GM12878 (cell line): Measurements from ENCODE around the gene SNAPC4. TPM values are rescaled to one million over a fixed set of nuclear protein-coding genes. Genes with fewer than 3 reads are reported as not detected.
A peak's percentile ranks its signal among the peaks of the same experiment; 100 is the strongest.

ENCODE experiments used
- BCL11A ChIP-seq: IDR thresholded peaks from 2 replicates; pipeline ENCODE4 v1.6.1; 2011; ENCODE audit warnings: low read depth, low read length
- BMI1 ChIP-seq: fragments of 450-650 bp; IDR thresholded peaks from 2 replicates; pipeline ENCODE4 v1.6.1; 2016; ENCODE audit warnings: mild to moderate bottlenecking, moderate library complexity, borderline replicate concordance
- CBX5 ChIP-seq: sonication (generic); IDR thresholded peaks from 2 replicates; pipeline ENCODE4 v1.6.1; 2016; ENCODE audit warnings: low read depth, moderate library complexity, mild to moderate bottlenecking, inconsistent platforms
- CHD1 ChIP-seq: IDR thresholded peaks from 2 replicates; pipeline ENCODE4 v1.6.1; 2012; ENCODE audit warnings: low read depth, low read length, improper control_type of control experiment
- CHD2 ChIP-seq: IDR thresholded peaks from 2 replicates; pipeline ENCODE4 v1.6.1; 2011; ENCODE audit warnings: low read depth, low read length, improper control_type of control experiment, borderline replicate concordance
- FOS ChIP-seq: IDR thresholded peaks from 3 replicates; pipeline ENCODE4 v1.6.1; 2011; ENCODE audit warnings: borderline replicate concordance; ENCODE audit not compliant: insufficient read length; ENCODE audit errors: extremely low read depth
- JUNB ChIP-seq: IDR thresholded peaks from 2 replicates; pipeline ENCODE4 v1.6.1; 2016; ENCODE audit warnings: antibody characterized with exemption, mild to moderate bottlenecking
- NFIC ChIP-seq: IDR thresholded peaks from 2 replicates; pipeline ENCODE4 v1.6.1; 2012; ENCODE audit warnings: low read depth, mild to moderate bottlenecking, inconsistent platforms, low read length, moderate library complexity
- NFXL1 ChIP-seq: fragments of 450-650 bp; IDR thresholded peaks from 2 replicates; pipeline ENCODE4 v1.6.1; 2017; ENCODE audit warnings: antibody characterized with exemption, mild to moderate bottlenecking, borderline replicate concordance
- NR2C2 ChIP-seq: IDR thresholded peaks from 2 replicates; pipeline ENCODE4 v1.6.1; 2011; ENCODE audit warnings: borderline replicate concordance, low read depth; ENCODE audit not compliant: control insufficient read depth, insufficient read length
- PAX8 ChIP-seq: fragments of 450-650 bp; IDR thresholded peaks from 2 replicates; pipeline ENCODE4 v1.6.1; 2017; ENCODE audit warnings: mild to moderate bottlenecking, moderate library complexity
- PML ChIP-seq: IDR thresholded peaks from 2 replicates; pipeline ENCODE4 v1.6.1; 2012; ENCODE audit warnings: low read length, inconsistent platforms
- POLR2AphosphoS2 ChIP-seq: IDR thresholded peaks from 2 replicates; pipeline ENCODE4 v1.6.1; 2011; ENCODE audit warnings: low read depth, mild to moderate bottlenecking, low read length, improper control_type of control experiment, moderate library complexity
- POU2F2 ChIP-seq: IDR thresholded peaks from 3 replicates; pipeline ENCODE4 v1.6.1; 2011; ENCODE audit warnings: low read depth, mild to moderate bottlenecking, low read length, borderline replicate concordance
- SREBF1 ChIP-seq: IDR thresholded peaks from 2 replicates; pipeline ENCODE4 v1.6.1; 2012; ENCODE audit warnings: mild to moderate bottlenecking, low read length
- STAT3 ChIP-seq: IDR thresholded peaks from 2 replicates; pipeline ENCODE4 v1.6.1; 2011; ENCODE audit warnings: low read depth, low read length, improper control_type of control experiment
- TCF3 ChIP-seq: IDR thresholded peaks from 2 replicates; pipeline ENCODE4 v1.6.1; 2012; ENCODE audit warnings: low read depth, mild to moderate bottlenecking, low read length, borderline replicate concordance; ENCODE audit not compliant: insufficient read depth
- YY1 ChIP-seq: IDR thresholded peaks from 2 replicates; pipeline ENCODE4 v1.6.1; 2011; ENCODE audit warnings: low read depth, mild to moderate bottlenecking, low read length
- polyA plus RNA-seq, 11 experiments: library from polyadenylated mRNA; depleted of rRNA in 4 of 11; unstranded in 6 of 11; stranded (reverse) in 5 of 11; fragments of >200 nt; fragmentation: Nextera tagmentation in 4 of 11; fragmentation: Illumina TruSeq in 1 of 11; extraction: Ambion mirVana in 4 of 11; extraction: Trizol in 1 of 11; gene quantifications; 1 replicate in 1 of 11; 2 replicates in 10 of 11; pipeline versions ENCODE4 v1.2.1 to v1.2.3, GENCODE V29; 2011 to 2016; ENCODE audit warnings: inconsistent platforms in 2 of 11, missing spikeins in 2 of 11, low read depth in 1 of 11
- total RNA-seq, 4 experiments: library from RNA; depleted of rRNA in 3 of 4; stranded (reverse); fragments of >200 nt in 3 of 4; fragmentation: Illumina TruSeq in 1 of 4; extraction: Trizol in 1 of 4; gene quantifications; 2 replicates each; pipeline versions ENCODE4 v1.2.1 to v1.2.3, GENCODE V29; 2013 to 2021
- TF ChIP-seq, protein P1 (sequence below): fragments of 450-650 bp; formaldehyde crosslinking; IDR thresholded peaks from 2 replicates; pipeline ENCODE4 v1.4.0; 2022; ENCODE audit warnings: mild to moderate bottlenecking, moderate library complexity
- TF ChIP-seq, protein P2 (sequence below): IDR thresholded peaks from 2 replicates; pipeline ENCODE4 v1.6.1; 2012; ENCODE audit warnings: low read depth, low read length, improper control_type of control experiment
- TF ChIP-seq, protein P3 (sequence below): fragments of 450-650 bp; IDR thresholded peaks from 2 replicates; pipeline ENCODE4 v1.6.1; 2018; ENCODE audit warnings: mild to moderate bottlenecking, low read depth, moderate library complexity; ENCODE audit not compliant: partially characterized antibody

SNAPC4 gene
- total and polyA plus RNA-seq, 10 of the 15 experiments (the other 5 are each of a cell fraction or from before 2014, with no cell fraction given) = 0.42 to 19.8 (median 7.0) TPM

DNA sequence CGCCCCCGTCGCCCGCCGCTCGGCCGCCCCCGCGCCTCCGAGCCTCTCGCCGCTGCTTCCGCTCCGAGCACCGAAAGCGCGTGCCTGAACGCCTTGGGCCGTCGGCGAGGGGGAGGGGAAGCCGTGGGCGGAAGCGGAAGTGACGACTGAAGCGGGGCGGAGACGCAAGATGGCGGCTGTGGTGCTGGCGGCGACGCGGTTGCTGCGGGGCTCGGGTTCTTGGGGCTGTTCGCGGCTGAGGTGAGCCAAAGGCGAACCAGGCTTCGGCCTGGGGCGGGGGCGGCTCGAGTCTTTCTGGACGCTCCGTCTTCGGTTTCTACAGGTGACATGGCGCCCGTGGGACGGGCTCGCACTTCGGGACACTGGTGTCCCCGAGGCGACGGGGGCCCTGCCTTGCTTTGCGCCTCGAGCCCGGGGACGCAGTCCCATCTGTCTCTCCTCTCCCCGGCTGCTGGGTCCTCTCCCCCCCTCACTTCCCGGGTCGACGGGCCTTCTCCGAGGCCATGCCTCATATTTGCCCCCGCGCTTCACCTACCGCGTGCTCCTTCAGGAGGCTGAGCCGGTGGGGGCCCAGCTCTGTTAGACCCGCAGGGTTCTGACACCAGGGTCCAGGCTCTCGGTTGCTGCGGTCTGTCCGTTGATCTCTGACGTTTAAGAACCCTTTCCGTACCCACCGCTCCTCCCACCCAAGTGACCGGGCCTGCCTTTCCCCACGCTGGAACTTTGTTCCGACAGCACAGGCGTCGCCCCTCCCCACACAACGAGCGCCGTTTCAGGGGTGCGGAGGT is 10.7 kb upstream of the SNAPC4 start, which contains the start of the genes ENTR1 and PMPCA (continued):
- TF ChIP-seq, protein P1, sequence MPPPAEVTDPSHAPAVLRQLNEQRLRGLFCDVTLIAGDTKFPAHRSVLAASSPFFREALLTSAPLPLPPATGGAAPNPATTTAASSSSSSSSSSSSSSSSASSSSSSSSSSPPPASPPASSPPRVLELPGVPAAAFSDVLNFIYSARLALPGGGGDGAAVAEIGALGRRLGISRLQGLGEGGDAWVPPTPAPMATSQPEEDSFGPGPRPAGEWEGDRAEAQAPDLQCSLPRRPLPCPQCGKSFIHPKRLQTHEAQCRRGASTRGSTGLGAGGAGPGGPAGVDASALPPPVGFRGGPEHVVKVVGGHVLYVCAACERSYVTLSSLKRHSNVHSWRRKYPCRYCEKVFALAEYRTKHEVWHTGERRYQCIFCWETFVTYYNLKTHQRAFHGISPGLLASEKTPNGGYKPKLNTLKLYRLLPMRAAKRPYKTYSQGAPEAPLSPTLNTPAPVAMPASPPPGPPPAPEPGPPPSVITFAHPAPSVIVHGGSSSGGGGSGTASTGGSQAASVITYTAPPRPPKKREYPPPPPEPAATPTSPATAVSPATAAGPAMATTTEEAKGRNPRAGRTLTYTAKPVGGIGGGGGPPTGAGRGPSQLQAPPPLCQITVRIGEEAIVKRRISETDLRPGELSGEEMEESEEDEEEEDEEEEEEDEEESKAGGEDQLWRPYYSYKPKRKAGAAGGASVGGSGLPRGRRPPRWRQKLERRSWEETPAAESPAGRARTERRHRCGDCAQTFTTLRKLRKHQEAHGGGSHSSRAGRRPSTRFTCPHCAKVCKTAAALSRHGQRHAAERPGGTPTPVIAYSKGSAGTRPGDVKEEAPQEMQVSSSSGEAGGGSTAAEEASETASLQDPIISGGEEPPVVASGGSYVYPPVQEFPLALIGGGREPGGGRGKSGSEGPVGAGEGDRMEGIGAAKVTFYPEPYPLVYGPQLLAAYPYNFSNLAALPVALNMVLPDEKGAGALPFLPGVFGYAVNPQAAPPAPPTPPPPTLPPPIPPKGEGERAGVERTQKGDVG (CRISPR knock-in tag) = no peak
- TF ChIP-seq CHD1 (no peak), NFXL1 (no peak), PAX8 (no peak), FOS (no peak), YY1 (peak; percentile 99), TCF3 (peak; percentile 44; the same call in 1 of the 2 replicates), BMI1 (no peak), POLR2AphosphoS2 (peak; percentile 91), CBX5 (no peak), CHD2 (peak; percentile 93), SREBF1 (no peak), POU2F2 (peak; percentile 67; the same call in 2 of the 3 replicates), STAT3 (no peak), PML (peak; percentile 67; the same call in 1 of the 2 replicates), NR2C2 (no peak), JUNB (no peak), NFIC (no peak), BCL11A (0 out of 2 replicates have a peak, but pooled peaks have one; percentile 9)
- TF ChIP-seq, protein P2, sequence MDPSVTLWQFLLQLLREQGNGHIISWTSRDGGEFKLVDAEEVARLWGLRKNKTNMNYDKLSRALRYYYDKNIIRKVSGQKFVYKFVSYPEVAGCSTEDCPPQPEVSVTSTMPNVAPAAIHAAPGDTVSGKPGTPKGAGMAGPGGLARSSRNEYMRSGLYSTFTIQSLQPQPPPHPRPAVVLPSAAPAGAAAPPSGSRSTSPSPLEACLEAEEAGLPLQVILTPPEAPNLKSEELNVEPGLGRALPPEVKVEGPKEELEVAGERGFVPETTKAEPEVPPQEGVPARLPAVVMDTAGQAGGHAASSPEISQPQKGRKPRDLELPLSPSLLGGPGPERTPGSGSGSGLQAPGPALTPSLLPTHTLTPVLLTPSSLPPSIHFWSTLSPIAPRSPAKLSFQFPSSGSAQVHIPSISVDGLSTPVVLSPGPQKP = peak; percentile 88
- TF ChIP-seq, protein P3, sequence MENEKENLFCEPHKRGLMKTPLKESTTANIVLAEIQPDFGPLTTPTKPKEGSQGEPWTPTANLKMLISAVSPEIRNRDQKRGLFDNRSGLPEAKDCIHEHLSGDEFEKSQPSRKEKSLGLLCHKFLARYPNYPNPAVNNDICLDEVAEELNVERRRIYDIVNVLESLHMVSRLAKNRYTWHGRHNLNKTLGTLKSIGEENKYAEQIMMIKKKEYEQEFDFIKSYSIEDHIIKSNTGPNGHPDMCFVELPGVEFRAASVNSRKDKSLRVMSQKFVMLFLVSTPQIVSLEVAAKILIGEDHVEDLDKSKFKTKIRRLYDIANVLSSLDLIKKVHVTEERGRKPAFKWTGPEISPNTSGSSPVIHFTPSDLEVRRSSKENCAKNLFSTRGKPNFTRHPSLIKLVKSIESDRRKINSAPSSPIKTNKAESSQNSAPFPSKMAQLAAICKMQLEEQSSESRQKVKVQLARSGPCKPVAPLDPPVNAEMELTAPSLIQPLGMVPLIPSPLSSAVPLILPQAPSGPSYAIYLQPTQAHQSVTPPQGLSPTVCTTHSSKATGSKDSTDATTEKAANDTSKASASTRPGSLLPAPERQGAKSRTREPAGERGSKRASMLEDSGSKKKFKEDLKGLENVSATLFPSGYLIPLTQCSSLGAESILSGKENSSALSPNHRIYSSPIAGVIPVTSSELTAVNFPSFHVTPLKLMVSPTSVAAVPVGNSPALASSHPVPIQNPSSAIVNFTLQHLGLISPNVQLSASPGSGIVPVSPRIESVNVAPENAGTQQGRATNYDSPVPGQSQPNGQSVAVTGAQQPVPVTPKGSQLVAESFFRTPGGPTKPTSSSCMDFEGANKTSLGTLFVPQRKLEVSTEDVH = no peak
